HG03135 (cell line): ENCODE data around the gene STAT5B.
"Not testable (repeated sequence)": the region's sequence is repeated elsewhere in the genome, so short reads cannot be mapped to it uniquely, and the experiment has no call there.

ENCODE experiments used
- ATAC-seq: cut with Tn5 transposase; IDR thresholded peaks from one replicate; pipeline ENCODE4 v1.9.1; 2021; ENCODE audit warnings: mild to moderate bottlenecking, moderate library complexity; ENCODE audit not compliant: unreplicated experiment

The STAT5B gene

DNA sequence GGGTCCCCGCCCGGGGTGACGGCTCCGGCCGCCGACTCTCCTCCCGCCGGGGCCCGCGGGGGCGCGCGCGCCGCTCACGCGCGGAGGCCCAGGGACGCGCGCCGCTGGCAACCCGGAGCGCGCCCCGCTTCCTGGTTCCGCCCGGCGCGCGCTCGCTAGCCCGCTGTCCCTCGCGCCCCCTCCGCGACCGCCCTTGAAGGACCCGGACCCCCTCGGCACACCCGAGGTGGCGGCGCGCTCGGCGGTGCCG is at the start of gene STAT5B:
Gene STAT5B, minus strand, starts transcription at position 33 of the 250 bp plus-strand sequence. CDS start 44,264 bp downstream, outside the sequence.
- ATAC-seq, result peak; percentile 61

DNA sequence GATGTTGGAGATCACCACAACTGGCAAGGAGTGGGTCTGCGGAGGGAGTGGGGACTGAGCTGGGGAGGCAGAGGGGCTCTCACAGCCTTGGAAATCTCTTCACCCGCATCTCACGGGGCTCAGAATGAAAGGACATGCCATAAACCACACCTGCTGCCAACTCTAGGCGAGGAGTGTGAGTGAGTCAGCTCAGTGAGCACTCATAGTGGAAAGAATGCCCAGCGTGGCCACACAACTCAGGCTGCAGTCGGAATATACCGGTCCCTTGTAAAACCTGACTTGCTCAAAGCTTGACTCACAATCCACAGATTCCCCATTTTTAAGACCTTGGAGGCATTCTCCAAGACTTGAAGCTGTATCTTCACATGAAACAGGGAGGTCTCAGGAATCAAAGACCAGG is 48.8 kb upstream of the STAT5B start:
- no peak for ATAC-seq

DNA sequence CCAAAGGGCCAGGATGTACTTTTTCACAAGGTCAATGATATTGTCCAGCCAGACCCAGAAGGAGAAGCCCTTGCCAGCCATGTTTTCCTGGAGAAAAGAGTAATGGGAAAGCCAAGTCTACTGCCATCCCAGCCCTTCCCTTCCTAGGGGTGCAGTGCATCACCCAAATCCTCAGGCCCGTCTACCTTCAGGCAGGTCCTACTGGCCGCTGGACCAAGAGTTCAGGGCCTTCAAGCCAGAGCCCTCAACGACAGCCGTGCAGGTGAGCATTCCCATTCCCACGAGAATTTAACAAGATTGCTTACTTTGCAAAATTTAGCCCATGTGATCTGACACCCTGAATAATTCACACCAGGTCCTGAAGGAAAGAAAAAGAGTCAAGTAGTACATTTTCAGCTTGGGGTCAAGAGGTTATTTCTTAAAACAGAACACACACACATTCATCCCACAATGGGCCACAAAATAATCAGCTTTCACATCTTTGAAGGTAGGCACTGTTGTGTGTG is 47.1 kb upstream of the STAT5B start:
- no peak for ATAC-seq

DNA sequence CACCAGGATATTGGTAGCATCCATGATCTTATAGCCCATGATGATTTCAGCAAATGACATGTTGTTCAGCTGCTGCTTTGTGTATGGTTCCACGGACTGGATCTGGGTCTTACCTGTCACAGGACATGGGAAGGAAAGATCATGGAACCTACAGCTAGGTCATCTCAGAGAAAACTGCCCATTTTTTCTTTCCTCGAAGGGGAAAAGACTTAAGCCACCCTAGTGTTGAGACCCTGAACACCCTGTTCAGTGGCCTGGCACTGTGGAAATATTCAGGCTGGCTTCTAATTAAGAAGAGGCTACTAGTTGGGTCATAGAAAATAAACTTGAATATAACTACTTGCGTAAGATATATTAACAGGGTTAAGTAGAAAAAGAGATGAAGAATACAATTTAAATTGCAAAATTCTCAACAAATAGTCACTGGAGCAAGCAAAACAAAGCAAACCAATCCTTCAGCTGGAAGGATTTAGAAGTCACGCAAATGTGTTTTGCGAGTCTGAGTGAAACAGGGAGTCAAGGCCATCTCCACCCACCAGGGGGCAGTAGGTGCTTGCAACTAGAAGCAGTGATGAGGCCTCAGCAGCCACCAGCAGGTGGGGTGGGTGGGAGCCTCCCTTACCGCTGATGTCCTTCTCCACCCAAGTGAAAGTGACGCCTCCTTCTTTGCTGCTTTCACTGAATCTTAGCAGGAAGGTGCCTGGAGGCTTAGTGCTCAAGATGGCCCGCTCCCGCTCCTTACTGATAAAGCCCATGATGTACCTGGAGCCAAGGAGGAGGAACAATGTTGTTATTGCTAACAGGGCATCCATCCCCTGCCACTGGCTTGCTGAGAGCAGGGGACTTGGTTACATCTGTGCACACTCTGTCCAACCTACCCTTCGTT is 46.4 kb upstream of the STAT5B start:
- ATAC-seq, result peak; percentile 73

DNA sequence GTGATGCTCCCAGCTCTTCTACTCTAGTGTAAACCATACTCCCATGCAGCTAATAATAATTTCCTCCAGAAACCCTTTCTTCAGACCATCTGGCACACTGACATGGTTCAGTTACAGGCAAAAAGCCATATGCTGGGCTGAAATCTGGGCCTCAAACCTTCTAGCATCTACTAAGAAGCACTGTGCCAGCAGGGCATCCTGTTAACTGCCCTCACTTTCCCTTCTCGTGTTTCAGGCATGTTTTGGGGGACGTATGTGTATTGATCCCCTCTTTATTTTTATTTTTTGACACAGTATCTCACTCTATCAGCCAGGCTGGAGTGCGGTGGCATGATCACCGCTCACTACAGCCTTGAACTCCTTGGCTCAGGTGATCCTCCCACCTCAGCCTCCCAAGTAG is 45.4 kb upstream of the STAT5B start:
- no peak for ATAC-seq

DNA sequence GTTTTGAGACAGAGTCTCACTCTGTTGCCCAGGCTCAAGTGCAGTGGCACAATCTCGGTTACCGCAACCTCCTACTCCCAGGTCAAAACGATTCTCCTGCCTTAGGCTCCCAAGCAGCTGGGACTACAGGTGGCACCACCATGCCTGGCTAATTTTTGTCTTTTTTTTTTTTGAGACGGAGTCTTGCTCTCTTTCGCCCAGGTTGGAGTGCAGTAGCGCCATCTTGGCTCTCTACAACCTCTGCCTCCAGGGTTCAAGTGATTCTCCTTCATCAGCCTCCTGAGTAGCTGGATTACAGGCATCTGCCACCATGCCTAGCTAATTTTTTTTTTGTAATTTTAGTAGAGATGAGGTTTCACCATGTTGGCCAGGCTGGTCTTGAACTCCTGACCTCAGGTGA is 41.8 kb upstream of the STAT5B start:
- ATAC-seq, result not testable (repeated sequence)

DNA sequence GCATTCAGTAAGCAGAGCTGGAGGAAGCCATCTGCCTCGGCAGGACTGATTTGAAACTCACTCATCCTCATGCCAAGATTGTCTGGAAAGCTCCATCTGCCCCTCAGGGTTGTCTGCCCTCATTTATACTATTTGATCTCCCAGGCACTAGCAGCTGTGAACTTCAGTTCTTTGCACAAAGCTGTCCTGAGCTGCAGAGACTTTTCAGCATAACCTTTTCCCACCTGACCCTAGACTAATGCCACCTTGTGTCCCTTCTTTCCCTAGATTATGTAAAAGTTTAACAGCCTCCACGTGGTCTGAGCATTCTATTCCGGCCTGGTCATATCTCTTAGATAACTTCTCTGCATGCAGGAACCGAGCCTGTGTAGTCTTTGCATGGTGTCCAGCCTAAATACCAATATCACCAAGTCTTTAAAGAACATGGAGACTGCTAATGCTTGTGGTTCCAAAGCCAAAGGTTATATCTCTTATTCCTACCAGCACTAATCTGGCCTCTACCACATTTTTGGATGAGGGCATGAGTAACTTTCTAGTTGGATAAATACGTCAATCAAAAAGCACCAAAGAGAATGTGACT is 41.2 kb upstream of the STAT5B start:
- no peak for ATAC-seq

DNA sequence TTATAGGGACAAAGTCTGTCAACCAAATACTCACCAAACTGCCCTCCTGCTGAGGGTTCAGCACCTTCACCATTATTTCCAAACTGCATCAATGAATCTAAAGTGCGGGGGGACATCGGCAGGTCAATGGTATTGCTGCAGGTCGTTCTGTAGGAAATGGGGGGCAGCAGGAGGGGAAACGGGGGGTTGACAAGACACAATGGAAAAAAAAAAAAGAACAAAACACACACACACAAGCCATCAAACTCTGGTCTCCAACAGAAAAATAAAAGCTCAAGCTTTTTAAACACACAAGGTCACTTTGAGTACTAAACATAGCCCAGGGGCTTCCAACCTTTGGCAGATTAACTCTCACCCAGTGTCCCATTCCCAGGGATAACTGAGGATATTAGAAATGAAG is 40.6 kb upstream of the STAT5B start:
- no peak for ATAC-seq

DNA sequence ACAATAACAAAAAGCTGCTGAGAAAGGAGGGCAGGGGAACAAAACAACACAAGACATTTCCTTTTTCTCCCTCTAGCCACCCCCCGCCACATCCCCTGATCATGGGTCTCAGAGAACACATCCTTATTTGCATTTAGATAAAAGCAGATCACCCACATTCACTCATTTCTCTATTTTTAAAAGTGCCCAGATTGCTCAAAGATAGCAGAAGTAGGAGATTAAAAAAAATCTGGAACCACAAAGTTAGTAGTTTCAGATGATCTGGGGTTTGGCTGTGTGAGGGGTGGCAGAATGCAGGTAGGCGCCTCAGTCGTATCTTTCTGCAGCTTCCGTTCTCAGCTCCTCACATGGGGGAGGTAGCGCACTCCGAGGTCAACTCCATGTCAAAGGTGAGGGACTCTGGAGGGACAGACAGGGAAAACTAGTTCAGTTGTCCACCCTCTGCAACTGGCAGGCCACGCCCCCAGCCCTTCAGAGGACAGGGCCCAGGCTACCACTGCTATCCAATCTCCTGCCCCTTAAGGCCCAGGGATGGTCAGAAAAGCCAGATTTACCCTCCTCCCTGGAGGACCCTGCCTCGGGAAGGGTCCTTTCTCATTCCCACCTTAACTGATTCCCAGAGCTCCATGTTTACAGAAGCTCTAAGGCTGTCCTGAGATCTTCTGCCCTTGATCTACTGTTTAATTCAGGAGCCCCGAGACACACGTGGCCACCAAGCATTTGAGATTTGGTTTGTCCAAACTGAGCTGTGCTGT is 39.4 kb upstream of the STAT5B start:
- no peak for ATAC-seq

DNA sequence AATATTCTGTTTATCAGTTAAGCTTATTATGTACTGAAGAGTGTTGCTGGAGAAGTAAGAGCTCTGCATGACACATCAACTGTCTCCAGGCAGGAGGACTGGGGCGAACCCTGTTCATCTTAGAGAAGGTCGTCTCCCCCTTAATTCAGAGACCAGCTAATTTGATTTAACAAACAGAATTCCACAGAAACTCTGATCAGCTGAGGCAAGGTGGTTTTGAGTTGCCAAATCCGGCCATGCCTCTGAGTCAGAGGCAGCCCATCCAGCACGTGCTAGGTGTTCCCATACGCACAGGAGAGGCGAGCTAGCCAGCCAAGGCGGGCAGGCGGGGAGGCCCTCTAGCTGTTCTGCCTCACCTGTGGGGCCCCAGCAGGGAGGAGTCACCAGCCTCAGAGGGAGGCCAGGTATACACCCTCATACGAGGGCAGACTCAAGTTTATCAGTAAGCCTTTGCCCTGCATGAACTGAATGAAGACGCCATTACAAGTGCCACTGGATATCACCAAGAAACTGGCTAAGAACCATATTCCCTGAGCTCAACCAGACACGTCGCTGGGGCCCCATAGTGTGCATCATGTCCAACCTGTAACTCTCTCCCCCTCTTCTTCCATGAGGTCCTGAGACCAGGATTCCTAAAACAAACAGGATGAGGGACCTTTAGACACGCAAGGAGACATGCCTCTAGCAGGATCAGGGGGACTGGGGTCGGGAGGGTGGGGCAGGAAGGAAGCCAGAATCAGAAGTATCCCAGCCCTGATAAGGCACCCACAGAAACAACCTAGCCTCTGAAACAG is 37.8 kb upstream of the STAT5B start:
- ATAC-seq, result no peak

DNA sequence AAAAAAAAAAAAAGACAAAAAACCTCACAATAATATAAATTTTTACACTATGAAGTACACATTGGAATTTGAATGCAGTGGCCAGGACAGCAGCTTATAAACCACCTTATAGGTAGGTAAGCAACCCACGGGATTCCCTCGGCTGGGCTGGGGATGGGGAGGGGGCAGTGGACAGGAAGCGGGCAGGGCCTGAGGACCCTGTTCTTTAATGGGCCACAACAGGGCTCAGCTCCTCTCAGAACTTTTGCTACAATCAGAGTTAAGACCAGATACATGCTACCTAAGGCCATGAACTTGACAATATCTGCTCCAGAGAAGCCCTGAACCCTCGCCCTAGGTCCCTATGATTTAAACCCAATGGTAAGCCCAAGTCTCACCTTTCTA is 37.2 kb upstream of the STAT5B start:
- no peak for ATAC-seq

DNA sequence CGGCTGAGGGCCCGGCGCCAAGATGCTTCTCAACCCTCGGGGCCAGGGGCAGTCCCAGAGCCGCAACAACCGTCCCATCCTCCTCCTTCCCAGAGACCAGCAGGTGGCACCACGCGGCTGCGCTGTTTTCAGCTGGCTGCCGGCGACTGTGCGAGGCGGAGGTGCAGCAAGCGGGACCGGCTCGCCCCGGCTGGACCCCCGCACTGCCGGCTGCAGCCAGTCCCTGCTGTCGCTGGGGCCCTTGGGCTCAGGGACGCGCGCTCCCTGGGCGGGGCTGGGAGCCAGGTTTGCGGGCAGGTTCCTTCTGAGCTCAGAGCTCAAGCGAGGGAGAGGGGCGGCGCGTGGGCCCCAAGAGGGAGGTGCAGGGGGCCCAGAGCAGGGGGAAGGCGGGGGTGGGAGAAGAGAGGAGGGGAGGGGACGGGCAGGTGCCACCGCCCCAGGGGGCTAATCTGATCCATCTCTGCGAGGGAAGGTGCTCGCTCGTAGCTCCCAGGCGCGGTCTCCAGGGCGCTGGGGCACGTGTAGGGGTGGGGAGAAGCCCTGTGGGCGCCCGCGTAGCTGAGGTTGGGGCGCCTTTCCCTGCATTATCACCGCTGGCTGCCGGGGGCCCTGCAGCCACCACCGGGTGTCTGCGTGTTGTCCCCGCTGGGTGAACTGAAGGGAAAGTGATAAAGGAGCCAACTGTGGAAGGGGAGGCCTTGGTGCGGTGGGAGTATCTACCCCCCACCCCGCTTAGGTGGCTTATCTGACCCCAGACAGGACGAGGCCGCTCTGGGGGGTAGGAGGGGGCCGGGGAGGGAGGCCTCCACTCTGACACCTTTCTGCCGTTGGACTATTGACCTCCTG is 36.3 kb upstream of the STAT5B start:
- ATAC-seq, result no peak

DNA sequence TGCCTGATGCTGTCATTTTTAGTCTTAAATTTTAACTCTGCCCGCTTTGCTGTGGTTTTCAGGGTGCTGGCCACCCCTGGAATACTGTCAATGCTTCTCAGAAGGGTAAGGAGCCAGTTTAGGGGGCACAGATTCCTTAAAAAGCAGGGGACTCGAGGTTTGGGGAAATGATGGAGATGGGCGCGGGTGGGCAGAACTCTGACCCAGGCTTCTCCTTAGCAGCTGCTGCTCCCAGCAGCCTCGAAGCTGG is 35.8 kb upstream of the STAT5B start:
- no peak for ATAC-seq

DNA sequence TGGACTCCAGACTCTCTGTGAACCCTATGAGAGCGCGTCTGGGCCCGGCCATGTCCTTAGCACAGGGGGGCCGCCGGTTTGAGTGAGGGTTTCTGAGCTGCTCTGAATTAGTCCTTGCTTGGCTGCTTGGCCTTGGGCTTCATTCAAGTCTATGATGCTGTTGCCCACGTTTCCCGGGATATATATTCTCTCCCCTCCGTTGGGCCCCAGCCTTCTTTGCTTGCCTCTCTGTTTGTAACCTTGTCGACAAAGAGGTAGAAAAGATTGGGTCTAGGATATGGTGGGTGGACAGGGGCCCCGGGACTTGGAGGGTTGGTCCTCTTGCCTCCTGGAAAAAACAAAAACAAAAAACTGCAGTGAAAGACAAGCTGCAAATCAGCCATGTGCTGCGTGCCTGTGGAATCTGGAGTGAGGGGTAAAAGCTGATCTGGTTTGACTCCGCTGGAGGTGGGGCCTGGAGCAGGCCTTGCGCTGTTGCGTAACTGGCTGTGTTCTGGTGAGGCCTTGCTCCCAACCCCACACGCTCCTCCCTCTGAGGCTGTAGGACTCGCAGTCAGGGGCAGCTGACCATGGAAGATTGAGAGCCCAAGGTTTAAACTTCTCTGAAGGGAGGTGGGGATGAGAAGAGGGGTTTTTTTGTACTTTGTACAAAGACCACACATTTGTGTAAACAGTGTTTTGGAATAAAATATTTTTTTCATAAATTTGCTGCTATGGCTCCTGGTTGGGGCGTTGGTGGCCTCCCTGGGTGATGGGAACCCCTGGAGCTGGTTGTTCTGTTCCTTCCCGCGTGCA is 35.2 kb upstream of the STAT5B start:
- ATAC-seq, result no peak

DNA sequence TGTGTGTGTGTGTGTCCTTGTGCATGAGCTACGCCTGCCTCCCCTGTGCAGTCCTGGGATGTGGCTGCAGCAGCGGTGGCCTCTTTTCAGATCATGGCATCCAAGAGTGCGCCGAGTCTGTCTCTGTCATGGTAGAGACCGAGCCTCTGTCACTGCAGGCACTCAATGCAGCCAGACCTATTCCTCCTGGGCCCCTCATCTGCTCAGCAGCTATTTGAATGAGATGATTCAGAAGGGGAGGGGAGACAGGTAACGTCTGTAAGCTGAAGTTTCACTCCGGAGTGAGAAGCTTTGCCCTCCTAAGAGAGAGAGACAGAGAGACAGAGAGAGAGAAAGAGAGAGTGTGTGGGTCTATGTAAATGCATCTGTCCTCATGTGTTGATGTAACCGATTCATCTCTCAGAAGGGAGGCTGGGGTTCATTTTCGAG is 34.6 kb upstream of the STAT5B start:
- ATAC-seq, result no peak

DNA sequence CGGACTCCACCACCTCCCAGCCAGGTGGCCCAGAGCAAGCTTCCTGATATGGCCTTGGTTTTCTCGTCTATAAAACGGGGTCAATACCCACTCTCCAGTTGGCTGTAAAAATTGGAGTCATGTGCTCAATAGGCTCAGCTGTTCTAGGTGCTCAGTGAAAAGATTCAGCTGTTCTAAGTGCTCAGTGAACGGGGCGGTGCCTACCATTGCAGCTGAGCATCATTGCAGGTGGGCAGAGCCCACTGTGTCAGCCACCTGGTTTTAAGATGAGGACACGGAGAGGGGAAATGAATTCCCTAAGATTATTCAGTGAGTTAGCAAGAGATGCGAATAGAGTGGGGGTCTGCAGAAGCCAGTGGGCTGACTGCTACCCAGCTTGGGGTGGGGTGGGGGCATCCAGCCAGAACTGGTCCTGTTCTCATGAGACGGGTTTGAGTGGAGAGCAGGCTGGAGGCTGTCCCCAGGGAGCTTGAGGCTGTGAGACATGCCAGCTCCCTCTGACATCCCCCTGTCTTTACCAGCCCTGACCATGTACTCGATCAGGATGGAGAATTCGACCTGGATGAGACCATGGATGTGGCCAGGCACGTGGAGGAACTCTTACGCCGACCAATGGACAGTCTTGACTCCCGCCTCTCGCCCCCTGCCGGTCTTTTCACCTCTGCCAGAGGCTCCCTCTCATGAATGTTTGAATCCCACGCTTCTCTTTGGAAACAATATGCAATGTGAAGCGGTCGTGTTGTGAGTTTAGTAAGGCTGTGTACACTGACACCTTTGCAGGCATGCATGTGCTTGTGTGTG is 34.0 kb upstream of the STAT5B start:
- no peak for ATAC-seq

DNA sequence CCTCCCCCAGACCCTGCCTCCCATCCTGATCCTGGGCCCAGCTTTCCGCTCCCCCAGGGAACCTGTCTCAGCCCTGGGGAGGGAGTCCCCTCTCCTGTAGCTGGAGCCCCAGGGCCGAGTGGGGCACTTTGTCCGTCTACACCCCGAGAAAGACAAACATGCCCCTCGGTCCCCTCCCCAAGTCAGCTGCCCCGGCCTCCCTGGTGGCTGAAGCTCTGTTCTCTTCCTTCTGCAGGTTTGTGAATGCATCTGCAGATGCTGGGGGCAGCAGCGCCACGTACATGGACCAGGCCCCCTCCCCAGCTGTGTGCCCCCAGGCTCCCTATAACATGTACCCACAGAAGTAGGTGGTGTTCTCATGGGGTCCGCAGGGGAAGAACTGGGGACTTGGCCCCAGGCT is 33.0 kb upstream of the STAT5B start:
- no peak for ATAC-seq

DNA sequence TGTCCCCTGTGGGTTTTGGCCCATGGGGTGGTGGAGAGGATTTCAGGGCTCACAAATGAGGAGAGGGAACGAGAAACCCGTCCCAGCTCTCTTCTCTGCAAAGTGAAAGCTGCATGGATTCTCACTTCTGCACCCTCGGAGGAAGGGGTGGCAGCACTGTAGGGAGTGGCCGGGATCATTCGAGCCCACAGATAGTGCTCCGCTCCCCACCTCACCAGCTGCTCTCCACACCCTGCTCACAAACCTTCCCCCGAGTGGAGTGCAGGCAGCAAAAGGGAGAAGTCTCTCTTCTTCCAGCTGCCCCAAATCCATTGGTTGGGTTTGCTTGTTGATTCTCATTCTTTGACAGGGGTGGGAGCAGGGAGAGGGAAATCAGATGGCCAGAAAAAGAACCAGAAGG is 32.3 kb upstream of the STAT5B start:
- ATAC-seq, result no peak

DNA sequence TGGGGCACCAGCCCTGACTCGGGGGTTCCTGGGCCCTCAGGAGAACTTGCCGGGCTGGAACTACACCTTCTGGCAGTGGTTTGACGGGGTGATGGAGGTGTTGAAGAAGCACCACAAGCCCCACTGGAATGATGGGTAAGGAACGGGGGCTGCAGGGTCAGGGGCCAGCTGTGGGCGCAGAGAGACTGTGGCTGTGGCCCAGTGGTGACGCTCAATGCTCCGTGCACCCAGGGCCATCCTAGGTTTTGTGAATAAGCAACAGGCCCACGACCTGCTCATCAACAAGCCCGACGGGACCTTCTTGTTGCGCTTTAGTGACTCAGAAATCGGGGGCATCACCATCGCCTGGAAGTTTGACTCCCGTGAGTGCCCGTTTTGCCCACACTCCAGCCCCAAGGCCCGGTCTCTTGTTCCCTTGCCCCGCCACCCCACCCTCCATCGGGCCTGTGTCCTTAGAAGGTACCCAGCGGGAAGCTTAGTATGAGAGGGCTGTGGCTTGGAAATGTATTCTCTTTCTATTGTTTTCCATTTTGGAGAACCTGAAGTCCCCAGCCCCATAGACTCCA is 31.3 kb upstream of the STAT5B start:
- ATAC-seq, result no peak
